GM21367 (cell line): ENCODE data around the gene SCD5.

Source experiments
- ATAC-seq: cut with Tn5 transposase; IDR thresholded peaks from one replicate; pipeline ENCODE4 v1.9.1; 2021; ENCODE audit not compliant: unreplicated experiment

The SCD5 gene

DNA sequence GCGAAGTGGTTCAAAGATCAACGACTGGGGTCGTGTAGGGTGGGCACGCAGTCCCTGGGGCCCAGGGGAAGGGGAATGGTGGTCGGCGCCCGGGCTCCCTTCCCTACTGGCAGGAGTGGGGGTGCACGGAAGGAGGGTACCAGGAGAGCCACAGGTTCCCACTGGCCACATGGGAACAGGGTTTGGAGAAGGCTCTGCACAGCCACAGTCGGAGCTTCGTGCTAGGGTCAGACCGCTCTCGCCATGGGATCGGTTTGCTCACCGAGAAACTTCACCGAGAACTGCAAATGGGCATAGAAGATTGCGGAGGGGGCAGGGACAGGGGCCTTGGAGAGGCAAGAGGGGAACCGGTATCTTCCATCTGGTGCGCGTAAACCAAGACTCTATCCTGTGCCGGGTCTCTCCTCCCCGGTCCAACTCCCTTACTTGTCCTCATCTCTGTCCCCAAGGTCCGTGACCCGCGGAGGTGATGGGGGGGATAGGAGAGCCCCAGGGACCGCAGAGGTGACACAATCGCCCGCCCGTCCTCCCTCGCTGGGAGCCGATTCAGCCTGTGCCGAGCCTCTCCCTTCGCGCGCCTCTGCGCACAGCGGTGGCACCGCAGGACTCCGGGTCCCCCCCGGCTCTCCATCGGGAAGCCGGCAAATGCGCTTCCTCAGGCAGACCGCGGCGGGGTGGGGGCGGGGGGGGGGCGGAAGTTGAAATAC lies 1.0 kb downstream of the SCD5 start:
- no peak for ATAC-seq

DNA sequence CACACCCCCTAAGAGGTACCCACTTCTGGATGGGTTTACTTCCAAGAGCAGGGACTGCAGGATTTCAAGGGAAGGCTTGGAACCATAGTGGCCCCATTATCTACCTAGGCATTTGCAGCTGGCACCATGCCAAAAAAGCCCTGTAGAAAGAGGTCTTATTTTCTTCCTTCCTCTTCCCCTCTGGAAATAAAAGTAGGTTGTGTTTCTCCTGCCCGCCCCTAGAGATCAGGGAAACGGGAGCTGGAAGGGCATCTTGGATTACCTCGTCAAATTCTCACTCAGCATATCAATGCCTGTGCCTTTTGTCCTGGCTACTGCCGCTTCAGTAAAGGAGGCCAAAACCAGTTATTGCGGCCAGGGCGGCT lies 1.6 kb downstream of the SCD5 start:
- no peak for ATAC-seq

DNA sequence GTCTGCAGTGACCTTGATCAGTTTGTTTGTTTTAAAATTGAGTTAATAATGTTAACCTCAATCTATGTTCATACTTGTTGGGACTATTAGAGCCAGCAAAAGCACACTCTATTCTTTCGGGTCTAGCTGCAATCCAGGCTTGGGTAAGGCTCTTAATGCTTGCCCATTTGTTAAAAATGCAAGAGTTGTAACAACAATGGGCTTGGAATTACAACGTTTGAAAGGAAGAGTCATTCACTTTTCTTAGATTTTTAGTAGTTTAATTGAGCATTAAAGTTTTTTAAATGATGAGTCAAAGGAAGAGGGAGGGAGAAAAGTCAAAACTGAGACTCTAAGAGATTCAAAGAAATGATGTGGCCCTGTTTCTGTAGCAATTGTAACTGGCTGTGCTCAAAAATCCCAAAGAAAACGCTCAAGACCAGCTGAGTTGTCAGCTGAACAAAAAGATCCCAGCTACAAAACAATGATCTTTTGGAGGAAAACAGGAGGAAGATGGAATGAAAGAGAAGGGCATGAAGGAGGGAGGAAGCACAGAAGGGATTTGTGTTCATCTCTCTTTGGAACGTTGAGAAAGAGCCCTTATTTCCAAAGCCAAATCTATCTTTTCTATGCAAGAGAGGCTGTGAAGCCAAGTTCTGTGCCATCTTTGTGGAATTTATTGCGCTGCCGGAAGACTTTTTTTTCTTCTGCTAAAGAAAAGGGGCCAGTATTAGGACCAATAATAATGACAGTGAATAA lies 5.5 kb downstream of the SCD5 start:
- no peak for ATAC-seq

DNA sequence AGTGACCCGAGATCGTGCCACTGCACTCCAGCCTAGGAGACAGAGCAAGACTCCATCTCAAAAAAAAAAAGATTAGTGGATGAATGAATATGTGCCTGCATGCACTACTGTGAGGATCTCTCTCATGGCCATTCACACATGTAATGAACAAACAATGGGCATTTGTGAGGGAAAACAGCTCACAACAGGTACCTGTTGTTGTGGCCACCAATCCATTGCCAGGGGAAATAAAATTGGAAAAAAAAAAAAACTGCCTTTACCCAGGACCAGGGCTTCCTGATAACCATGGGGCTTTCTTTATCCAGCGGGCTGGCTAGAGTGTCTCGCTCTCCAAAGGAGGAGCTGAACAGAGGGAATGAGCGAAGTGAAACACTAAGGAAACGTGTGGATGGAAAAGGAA lies 7.4 kb downstream of the SCD5 start:
- no peak for ATAC-seq

DNA sequence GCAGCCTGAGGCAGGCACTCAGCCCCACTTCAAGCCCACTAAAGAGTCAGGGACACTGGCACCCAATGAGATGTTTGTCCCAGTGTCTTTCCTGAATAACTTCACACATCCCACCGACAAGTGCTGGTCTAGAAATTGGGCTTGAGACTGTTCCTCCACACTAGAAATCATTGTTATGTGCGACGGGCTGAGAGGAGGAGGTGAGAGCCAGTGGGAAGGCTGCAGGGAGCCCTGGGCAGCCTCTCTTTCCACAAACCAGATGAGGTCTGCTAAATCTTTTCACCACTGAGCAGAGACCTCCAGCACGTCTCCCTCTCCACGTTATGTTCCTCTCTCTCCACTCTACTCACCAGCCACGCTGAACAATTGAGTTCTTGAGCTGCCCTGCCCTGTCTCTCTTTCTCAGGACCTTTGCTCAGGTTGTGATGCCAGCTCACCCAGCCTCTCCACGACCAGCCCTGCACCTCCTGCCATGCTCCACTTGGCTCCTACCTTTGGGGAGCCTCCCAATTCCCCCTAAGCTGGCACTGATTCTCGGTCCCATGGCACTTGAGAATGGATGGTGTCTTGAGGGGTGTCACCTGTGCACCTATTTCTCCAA lies 8.4 kb downstream of the SCD5 start:
- ATAC-seq = no peak

DNA sequence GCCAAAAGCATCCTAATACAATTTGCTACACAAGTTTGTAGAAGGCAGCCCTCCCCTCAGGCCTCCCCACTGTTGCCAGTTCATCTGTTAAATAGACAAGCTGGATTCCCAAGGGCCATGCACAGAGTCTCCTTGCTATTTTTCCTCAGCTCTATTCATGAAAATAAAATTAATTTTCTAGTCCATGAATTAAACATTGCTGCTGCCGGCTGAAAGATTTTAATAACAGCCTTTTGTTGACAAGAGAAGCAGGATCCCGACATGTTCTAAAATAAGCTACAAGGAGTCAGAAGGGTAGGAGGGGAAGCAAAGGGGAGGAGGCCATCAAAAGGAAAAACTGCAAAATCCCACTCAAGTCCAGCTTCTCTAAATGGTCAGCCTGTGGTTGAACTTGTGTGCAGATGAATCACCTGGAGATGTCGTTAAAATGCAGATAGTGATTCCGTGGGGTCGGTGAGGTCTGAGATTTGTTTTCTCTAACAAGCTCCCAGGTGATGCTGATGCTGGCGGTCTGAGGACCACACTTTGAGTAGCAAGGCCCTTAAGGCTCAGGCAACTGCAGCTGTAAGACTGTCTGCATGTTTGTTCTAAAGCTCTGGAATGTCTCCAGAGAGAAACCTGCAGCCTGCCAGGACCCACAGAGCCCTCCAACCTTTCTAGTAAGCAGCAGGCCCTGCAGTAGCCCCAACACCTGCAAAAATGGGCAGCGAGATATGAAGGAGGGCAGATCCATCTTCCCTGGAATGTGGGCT lies 9.4 kb downstream of the SCD5 start:
- no peak for ATAC-seq

DNA sequence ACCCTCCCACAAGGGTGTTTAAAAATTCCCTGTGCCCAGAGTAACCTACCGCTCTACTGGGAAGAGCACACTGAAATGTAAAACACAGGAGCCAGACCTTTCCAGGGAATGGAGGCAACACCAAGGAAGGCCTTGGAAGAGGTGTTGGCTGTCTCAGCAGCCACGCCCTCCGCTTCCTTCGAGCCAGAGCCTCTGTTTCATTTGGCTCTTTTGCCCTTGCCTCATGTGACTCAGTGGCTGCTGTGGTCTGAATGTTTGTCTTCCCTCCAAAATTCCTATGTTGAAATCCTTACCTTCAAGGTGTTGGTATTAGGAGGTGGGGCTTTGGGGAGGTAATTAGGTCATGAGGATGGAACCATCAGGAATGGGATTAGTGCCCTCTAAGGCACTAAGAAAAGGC lies 11.3 kb downstream of the SCD5 start:
- ATAC-seq = no peak

DNA sequence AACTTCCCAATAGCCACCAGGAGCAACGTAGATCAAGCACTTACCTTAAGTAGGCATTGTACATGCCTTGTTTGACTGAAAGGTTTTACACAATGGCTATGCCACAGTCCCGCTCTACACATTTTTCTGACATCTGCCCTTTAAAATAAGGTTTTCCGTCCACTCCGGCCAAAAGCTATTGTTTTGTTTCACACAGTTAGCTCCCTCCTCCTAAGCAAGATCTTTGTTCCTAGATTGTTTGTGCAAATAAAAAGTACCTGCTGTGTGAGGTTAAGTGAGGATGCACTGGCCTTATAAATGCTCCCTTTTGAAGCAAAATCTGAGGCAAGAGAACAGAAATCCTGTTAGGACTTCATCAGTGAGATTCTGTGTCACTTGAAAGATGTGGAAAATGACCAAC lies 11.8 kb downstream of the SCD5 start:
- ATAC-seq = no peak

DNA sequence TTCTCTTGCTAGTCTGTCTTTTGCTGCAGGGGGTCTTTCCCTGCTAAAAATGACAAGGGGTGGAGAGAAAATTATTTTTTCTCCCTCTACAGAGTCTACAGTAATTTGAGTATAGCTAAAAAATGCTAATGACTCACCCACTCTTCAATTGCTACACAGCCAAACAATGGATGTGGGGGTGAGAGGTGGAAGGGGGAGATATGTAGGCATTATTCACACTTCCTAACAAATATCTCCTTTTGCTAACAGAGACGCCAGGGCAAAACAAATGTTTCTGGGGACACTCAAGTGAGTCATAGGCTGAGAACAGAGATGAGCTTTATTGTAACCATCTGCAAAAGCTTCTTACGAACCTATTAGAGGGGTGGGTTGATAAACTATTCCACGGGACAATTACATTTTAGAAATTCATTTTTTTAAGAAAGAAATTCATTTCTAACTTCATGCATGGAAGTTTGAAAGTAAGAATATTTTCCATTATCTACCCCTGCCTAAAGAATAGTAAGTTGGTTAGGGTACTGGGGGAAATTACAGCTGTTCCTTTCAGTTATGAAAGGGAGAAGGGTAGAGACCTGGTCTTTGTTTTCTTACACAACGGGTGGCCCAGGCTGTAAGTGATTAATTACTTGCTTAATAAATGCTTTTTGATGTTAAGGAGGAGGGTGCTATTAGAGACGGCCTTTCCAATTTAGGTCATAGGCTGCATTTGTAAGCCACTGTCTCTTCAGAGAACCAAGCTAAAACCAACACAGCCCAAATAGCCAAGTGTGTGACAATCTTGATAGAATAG lies 12.8 kb downstream of the SCD5 start:
- ATAC-seq = no peak

DNA sequence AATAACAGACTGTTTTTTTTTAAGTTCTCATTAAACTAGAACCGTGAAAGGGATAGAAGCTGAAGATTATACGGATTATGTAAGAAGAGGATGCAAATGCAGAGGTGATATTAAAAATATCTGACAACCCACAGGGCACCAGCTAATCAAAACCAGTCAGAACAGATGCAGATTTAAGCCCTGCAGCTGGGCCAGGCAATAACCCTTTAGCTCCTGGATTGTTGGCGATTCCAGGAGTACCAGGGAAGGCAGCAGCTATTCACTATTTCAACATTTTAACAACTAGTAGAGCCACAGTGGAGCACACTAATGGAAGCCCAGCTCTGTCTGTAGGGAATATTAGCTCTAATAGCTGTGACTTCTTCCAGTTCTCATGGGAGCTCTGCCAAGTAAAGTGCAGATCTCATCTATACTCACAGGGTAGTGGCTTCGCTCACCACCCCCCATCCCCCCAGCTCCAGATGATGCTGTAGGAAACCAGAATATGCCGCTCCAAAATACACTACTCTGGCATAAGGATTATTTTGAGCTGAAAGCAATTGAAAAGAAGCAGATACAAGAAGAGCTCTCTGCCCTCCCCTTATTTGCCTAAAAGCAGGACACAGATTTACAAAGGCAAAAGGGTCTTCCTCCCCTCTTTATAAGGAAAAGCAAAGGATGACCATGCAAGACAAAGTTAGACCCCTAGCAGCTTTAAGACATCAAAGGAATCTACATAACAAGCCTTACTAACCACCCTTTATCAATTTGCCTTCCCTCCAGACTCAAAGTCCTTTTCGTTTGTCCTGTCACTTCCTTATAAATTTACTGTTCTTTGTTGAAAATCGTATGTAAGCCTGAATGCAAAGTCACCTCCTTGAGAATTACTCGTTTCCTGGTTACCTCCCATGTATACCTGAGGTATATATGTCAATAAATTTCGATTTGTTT lies 13.7 kb downstream of the SCD5 start:
- ATAC-seq = no peak

DNA sequence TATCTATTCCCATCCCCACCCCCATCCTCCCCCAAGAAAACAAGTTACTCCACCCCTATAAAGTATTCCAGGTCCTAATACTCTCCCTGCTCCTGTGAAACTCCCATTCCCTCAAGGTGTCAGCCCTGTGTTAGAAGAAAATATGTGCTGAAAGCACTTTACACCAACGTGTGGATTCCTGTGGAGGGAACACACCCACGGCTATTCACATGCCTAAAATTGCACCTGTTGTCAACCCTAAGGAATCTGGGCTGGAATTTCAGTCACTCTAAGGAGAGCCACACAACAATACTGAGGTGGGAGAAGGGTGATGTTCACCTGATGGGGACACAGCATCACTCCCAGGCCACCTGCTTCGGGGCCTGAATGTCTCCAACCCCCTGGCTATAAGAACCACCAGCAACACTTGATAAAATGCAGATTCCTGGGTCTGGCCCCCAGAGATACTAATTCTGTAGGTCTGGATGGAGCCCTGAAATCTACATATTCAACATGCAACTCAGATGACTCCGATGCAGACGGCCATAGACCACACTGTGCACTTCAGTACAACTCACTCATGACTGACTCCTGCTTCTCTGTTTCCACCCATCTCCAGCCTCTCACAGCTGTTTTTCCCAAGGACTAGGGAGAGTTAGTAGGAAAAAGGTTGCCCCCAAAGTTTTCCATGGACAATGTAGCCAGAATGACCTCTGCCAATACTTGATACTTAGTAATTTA lies 15.8 kb downstream of the SCD5 start:
- no peak for ATAC-seq

DNA sequence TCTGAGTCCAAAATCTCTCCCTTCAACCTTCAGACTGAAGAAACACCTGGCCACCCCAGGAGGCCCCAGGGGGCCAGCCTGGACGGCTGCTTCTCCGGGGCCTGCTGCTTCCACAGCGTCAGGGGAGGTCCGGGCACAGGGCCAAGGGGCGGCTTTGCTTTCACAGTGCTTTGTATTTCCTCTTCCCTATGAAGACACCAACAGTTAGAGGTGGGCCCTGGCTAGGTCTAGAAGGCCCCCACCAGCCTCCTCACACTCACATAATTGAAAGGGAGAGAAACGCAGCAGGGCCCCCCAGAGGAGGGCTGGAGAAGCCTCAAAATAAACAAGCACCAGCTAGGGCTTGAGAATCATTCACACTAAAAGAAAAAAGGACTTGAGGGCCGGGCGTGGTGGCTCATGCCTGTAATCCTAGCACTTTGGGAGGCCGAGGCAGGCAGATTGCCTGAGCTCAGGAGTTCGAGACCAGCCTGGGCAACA lies 17.8 kb downstream of the SCD5 start:
- ATAC-seq = peak; percentile 77

DNA sequence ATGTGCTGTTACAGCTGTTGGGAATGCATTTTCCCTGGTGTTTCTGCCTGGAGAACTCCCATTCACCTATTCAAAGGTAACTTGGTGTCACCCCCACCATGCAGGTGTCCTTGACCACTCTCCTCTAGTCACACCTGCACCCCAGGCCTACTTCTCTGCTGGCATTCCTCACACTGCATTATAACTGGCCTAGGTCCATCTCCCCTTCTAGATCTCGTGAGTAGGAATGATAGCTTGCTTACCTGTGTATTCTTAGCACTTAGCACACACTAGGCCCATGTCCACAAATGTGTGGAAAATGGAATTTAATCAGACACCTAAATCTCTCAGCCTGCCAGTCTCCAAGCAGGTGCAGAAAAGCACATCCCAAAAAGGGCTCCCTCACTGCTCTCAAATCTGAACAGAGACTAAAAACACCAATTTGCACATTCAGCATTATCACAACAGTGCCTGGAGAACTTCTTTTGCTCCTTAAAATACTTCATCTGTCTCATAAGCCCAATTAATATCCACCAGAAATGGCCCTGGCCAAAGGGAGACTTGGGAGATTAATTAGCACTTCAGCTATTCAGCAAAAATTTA lies 18.3 kb downstream of the SCD5 start:
- no peak for ATAC-seq

DNA sequence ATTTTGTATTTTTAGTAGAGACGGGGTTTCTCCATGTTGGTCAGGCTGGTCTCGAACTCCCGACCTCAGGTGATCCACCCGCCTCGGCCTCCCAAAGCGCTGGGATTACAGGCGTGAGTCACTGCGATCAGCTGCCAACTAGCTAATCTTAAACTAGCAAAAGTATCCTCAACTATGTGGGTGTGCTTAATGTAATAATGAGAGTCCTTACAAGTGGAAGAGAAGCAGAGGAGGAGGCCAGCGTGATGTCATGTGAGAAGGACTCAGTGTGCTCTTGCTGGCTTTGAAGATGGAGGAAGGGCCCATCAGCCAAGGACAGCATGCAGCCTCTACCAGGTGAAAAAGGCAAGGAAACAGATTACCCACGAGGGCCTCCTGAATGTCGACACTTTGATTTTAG lies 19.6 kb downstream of the SCD5 start:
- ATAC-seq = no peak

DNA sequence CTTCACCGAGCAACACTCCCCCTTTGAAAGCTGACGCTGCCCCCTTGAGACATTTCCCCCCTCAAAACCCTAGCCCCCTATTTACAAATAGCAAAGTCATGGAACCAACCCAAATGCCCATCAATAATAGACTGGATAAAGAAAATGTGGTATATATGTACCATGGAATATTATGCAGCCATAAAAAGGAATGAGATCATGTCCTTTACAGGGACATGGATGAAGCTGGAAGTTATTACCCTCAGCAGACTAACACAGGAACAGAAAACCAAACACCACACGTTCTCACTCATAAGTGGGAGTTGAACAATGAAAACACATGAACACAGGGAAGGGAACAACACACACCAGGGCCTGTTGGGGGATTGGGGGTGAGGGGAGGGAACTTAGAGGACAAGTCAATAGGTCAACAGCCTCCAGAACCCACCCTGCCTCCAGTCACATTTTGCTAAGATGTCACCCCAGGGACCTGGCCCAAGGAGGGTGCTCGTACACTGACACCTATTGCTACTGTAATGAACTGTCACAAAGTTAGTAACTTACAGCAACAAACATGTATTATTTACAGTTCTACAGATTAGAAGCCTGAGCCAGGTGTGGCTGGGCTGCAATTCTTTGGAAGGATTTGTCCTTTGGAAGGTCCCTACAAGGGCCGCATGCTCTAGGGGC lies 20.6 kb downstream of the SCD5 start:
- no peak for ATAC-seq

DNA sequence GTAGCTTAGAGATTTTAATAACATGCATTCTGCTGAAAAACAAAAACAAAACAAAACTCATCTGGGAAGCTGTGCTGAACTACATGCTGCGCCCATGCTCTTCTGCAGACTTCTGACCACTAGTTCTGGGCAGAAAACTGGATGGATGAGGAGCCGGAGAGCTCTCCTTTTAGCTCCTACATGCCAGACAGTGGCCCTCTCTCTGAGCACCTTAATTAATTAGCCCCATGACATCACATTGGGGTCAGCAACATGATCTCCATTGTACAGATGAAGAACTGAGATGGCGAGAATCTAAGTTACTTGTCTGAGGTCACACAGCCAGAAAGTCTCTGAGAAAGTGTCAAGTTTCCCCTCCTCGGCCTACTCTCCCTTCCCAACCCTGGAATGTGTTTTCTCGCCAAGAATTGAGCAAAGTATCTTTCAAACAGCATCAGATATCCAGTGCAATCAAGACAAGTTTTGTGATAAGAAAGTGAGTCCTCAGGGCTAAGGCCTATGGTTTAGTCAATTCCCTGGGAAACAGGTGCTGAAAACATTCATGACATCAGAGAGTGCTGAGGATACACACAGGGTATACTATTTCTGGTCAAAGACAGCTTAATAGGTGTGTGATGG lies 21.6 kb downstream of the SCD5 start:
- no peak for ATAC-seq

DNA sequence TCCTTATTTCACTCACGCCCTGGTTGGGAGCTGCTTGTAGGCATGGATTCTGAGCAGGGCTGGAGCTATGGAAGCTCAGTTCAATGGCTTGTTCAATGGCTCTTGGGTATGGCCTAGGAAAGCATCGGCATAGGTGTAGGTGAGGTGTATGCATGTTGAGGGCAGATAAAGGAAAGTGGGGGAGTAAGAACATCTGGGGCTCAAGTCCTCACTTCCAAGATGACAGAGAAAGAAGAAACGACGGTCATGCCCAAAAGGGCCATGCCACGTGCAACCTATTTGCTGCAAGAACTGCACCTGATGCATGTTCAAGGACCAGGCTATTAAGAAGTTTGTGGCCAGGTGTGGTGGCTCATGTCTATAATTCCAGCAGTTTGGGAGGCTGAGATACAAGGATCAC lies 23.4 kb downstream of the SCD5 start:
- no peak for ATAC-seq

DNA sequence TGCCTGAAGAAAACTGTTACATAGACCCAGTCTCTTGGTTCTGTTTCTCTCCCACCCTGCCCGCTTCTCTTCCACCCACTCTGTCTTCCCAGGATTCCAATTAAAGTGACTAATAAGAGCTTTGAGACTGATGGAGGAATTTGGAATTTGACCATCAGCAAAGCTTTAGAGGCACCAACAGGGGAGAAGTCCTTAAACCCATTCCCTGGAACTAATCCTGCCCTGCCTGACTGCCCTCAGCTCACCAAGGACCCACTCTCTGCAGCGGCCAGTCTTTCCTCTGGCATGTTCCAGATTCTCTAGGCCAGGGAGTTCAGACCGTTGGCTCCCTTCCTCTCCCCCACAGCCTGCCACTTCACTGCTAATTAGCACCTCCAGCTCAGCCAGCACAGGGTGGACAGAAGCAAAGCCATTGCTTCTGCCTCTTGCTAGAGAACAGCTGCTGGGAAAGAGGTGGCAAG lies 23.9 kb downstream of the SCD5 start:
- no peak for ATAC-seq
